IPS DF 6.9 (cell line): ENCODE data around the gene AZU1.

Experiments used
- DNase-seq: peaks from one replicate; pipeline ENCODE4 v3.0.0-alpha.2; 2013; ENCODE audit warnings: low read depth, low spot score
- H3K27ac ChIP-seq: one replicate; pipeline ENCODE4 v1.5.1; 2013; ENCODE audit warnings: low read length, control low read depth
- H3K27me3 ChIP-seq: 2 replicates; pipeline ENCODE4 v1.6.1; 2013; ENCODE audit warnings: mild to moderate bottlenecking, low read length; ENCODE audit not compliant: control insufficient read depth, insufficient read depth
- H3K36me3 ChIP-seq: 2 replicates; pipeline ENCODE4 v1.6.1; 2013; ENCODE audit warnings: low read length; ENCODE audit not compliant: control insufficient read depth, insufficient read depth
- H3K4me1 ChIP-seq: 2 replicates; pipeline ENCODE4 v1.6.1; 2013; ENCODE audit warnings: low read length; ENCODE audit not compliant: control insufficient read depth, insufficient read depth
- H3K4me3 ChIP-seq: 2 replicates; pipeline ENCODE4 v1.5.1; 2013; ENCODE audit warnings: mild to moderate bottlenecking, low read length
- H3K9me3 ChIP-seq: 2 replicates; pipeline ENCODE4 v1.6.1; 2013; ENCODE audit warnings: low read length, inconsistent platforms; ENCODE audit not compliant: control insufficient read depth, insufficient read depth
- WGBS: extraction: QIAGEN DNeasy Blood & Tissue Kit; methylation state at CpG from one replicate; pipeline ENCODE4 v1.1.7; 2013; ENCODE audit warnings: mixed read lengths, missing lambda C conversion rate; ENCODE audit not compliant: insufficient read length, insufficient coverage; 5-methylcytosine and 5-hydroxymethylcytosine counted together

Gene AZU1

GRCh38 chr19:868458-869244, 41.0 kb downstream of the AZU1 start:
- Histone ChIP-seq H3K9me3 (no peaks in the 10 kb centered on the region), H3K4me3 (no peak overlapping the region), H3K36me3 (peaks cover 18% of the 10 kb centered on the region; the same call in 1 of the 2 replicates), H3K27ac (no peak overlapping the region), H3K4me1 (peaks cover 14% of the 10 kb centered on the region), H3K27me3 (no peaks in the 10 kb centered on the region)
- no peak for DNase-seq
- WGBS: no CpG with 5 or more reads among the region's 34 CpGs

- no peak overlapping the region for H3K27ac ChIP-seq
- H3K36me3 ChIP-seq: peaks cover 18% of the 10 kb centered on the region; the same call in 1 of the 2 replicates
- peaks cover 14% of the 10 kb centered on the region for H3K4me1 ChIP-seq
- WGBS: no CpG with 5 or more reads among the region's 29 CpGs
- H3K27me3 ChIP-seq: no peaks in the 10 kb centered on the region
- no peaks in the 10 kb centered on the region for H3K9me3 ChIP-seq
- H3K4me3 ChIP-seq: no peak overlapping the region
- no peak for DNase-seq
Observed at GRCh38 chr19:869245-870177, 41.9 kb downstream of the AZU1 start.

- Histone ChIP-seq H3K27ac (no peak overlapping the region), H3K27me3 (no peaks in the 10 kb centered on the region), H3K4me1 (peaks cover 14% of the 10 kb centered on the region), H3K9me3 (no peaks in the 10 kb centered on the region), H3K4me3 (no peak overlapping the region), H3K36me3 (peaks cover 21% of the 10 kb centered on the region; the same call in 1 of the 2 replicates)
- no peak for DNase-seq
- no CpG with 5 or more reads among the region's 8 CpGs for WGBS
Observed at GRCh38 chr19:870314-870713, 42.7 kb downstream of the AZU1 start.

- no CpG with 5 or more reads among the region's 28 CpGs for WGBS
- no peak overlapping the region for H3K27ac ChIP-seq
- H3K27me3 ChIP-seq: no peaks in the 10 kb centered on the region
- H3K9me3 ChIP-seq: no peaks in the 10 kb centered on the region
- DNase-seq: no peak
- H3K4me3 ChIP-seq: no peak overlapping the region
- H3K4me1 ChIP-seq: peaks cover 13% of the 10 kb centered on the region
- peaks cover 21% of the 10 kb centered on the region; the same call in 1 of the 2 replicates for H3K36me3 ChIP-seq
Observed at GRCh38 chr19:870963-871401, 43.3 kb downstream of the AZU1 start.

- no peak for DNase-seq
- Histone ChIP-seq H3K4me3 (no peak overlapping the region), H3K9me3 (no peaks in the 10 kb centered on the region)
Observed at GRCh38 chr19:871446-872265, 44.0 kb downstream of the AZU1 start.

GRCh38 chr19:872266-872951, 44.8 kb downstream of the AZU1 start:
- Histone ChIP-seq H3K4me3 (no peak overlapping the region), H3K27me3 (no peaks in the 10 kb centered on the region), H3K27ac (no peak overlapping the region), H3K9me3 (no peaks in the 10 kb centered on the region), H3K4me1 (peaks cover 11% of the 10 kb centered on the region), H3K36me3 (peaks cover 23% of the 10 kb centered on the region; the same call in 1 of the 2 replicates)
- no peak for DNase-seq
- WGBS: no CpG with 5 or more reads among the region's 27 CpGs

More at GRCh38 chr19:871446-872265, 44.0 kb downstream of the AZU1 start:
- no CpG with 5 or more reads among the region's 33 CpGs for WGBS
- H3K4me1 ChIP-seq: peaks cover 13% of the 10 kb centered on the region
- H3K27ac ChIP-seq: no peak overlapping the region
- H3K36me3 ChIP-seq: peaks cover 21% of the 10 kb centered on the region; the same call in 1 of the 2 replicates
- no peaks in the 10 kb centered on the region for H3K27me3 ChIP-seq

GRCh38 chr19:873084-873483, 45.4 kb downstream of the AZU1 start:
- Histone ChIP-seq H3K4me3 (no peak overlapping the region; the same call in 1 of the 2 replicates), H3K36me3 (peaks cover 20% of the 10 kb centered on the region; the same call in 1 of the 2 replicates), H3K27ac (no peak overlapping the region), H3K4me1 (peaks cover 11% of the 10 kb centered on the region), H3K27me3 (no peaks in the 10 kb centered on the region), H3K9me3 (no peaks in the 10 kb centered on the region)
- WGBS: no CpG with 5 or more reads among the region's 13 CpGs
- DNase-seq: no peak

GRCh38 chr19:873561-874041, 46.0 kb downstream of the AZU1 start:
- Histone ChIP-seq H3K36me3 (peaks cover 15% of the 10 kb centered on the region; the same call in 1 of the 2 replicates), H3K27ac (no peak overlapping the region)
- no CpG with 5 or more reads among the region's 22 CpGs for WGBS

GRCh38 chr19:875265-875879, 47.7 kb downstream of the AZU1 start:
- H3K36me3 ChIP-seq: peaks cover 18% of the 10 kb centered on the region; the same call in 1 of the 2 replicates
- no peak overlapping the region for H3K4me3 ChIP-seq
- H3K27ac ChIP-seq: no peak overlapping the region
- peaks cover 11% of the 10 kb centered on the region for H3K4me1 ChIP-seq
- no CpG with 5 or more reads among the region's 28 CpGs for WGBS
- no peaks in the 10 kb centered on the region for H3K27me3 ChIP-seq
- no peaks in the 10 kb centered on the region for H3K9me3 ChIP-seq
- DNase-seq: no peak

More at GRCh38 chr19:873561-874041, 46.0 kb downstream of the AZU1 start:
- no peak for DNase-seq
- no peaks in the 10 kb centered on the region for H3K27me3 ChIP-seq
- H3K9me3 ChIP-seq: no peaks in the 10 kb centered on the region
- H3K4me1 ChIP-seq: peaks cover 11% of the 10 kb centered on the region
- no peak overlapping the region; the same call in 1 of the 2 replicates for H3K4me3 ChIP-seq
